Measurements from ENCODE around the gene FOXF2.

Gene FOXF2

GRCh38 chr6:1390946-1391799 is 1.8 kb downstream of the FOXF2 start:
- DNase-seq (ENCODE audit: extremely low read depth, low read depth): no peak
- TF ChIP-seq CTCF (IDR thresholded peaks at IDR 0.05; ENCODE audit: low read depth, low read length): no peak

GRCh38 chr6:1391800-1392309 is 2.5 kb downstream of the FOXF2 start:
- TF ChIP-seq CTCF (IDR thresholded peaks at IDR 0.05; ENCODE audit: low read depth, low read length): no peak

GRCh38 chr6:1392813-1393640 is 3.7 kb downstream of the FOXF2 start:
- no peak for DNase-seq (ENCODE audit: extremely low read depth, low read depth)
- no peak for TF ChIP-seq CTCF (IDR thresholded peaks at IDR 0.05; ENCODE audit: low read depth, low read length)

More at GRCh38 chr6:1391800-1392309, 2.5 kb downstream of the FOXF2 start:
- no peak for DNase-seq (ENCODE audit: extremely low read depth, low read depth)

GRCh38 chr6:1393641-1394283 is 4.4 kb downstream of the FOXF2 start:
- no peak for DNase-seq (ENCODE audit: extremely low read depth, low read depth)
- no peak for TF ChIP-seq CTCF (IDR thresholded peaks at IDR 0.05; ENCODE audit: low read depth, low read length)

- TF ChIP-seq CTCF (IDR thresholded peaks at IDR 0.05; ENCODE audit: low read depth, low read length): no peak
- no peak for DNase-seq (ENCODE audit: extremely low read depth, low read depth)
Observed at GRCh38 chr6:1394514-1395463, 5.4 kb downstream of the FOXF2 start.

- DNase-seq (ENCODE audit: extremely low read depth, low read depth): no peak
- no peak for TF ChIP-seq CTCF (IDR thresholded peaks at IDR 0.05; ENCODE audit: low read depth, low read length)
Observed at GRCh38 chr6:1395506-1395905, 6.1 kb downstream of the FOXF2 start.

All from AG09319 (cell line).